ENCODE measurements around the gene GPR39. TPM values are rescaled to one million over a fixed set of nuclear protein-coding genes. Genes with fewer than 3 reads are reported as not detected.

GPR39 gene
- total RNA-seq, 2 experiments from 2014 or later: 0.13 TPM; not detected in 1

GRCh38 chr2:132403146-132403545 is 13.5 kb upstream of the GPR39 start:
- intact Hi-C loops (cut with micrococcal nuclease; ENCODE audit: unreplicated experiment): no loop called here
- H3K9me3 ChIP-seq (ENCODE audit: low read length): no peaks in the 10 kb centered on the region
- H3K36me3 ChIP-seq (ENCODE audit: insufficient read depth, low read length): no peaks in the 10 kb centered on the region
- no peak overlapping the region for H3K4me2 ChIP-seq (ENCODE audit: low read length)
- no peak for DNase-seq (ENCODE audit: low spot score)
- no peak overlapping the region for H3K27ac ChIP-seq (ENCODE audit: low read depth, low read length, poor library complexity, severe bottlenecking)
- POLR2A ChIA-PET: no interaction called here
- no peak for TF ChIP-seq CTCF (conservative IDR thresholded peaks at IDR 0.05; ENCODE audit: low read length)
- TF ChIP-seq EZH2phosphoT487 (IDR thresholded peaks at IDR 0.05; ENCODE audit: borderline replicate concordance, low read depth, low read length): no peak
- no peaks in the 10 kb centered on the region for H4K20me1 ChIP-seq (ENCODE audit: insufficient read depth, low read length)
- no peaks in the 10 kb centered on the region for H3K9me2 ChIP-seq (ENCODE audit: insufficient read depth, low read length)
- H2AFZ ChIP-seq (ENCODE audit: low read length): no peak overlapping the region
- BruUV-seq (replicated peaks): no TSS peak
- H3K79me2 ChIP-seq (ENCODE audit: insufficient read depth, low read depth, low read length): no peaks in the 10 kb centered on the region
- no peak overlapping the region for H3K4me3 ChIP-seq (ENCODE audit: low read depth, low read length, poor library complexity, severe bottlenecking)
- H3K4me1 ChIP-seq (ENCODE audit: insufficient read depth, low read length, poor library complexity, severe bottlenecking): no peaks in the 10 kb centered on the region
- CTCF ChIA-PET (ENCODE audit: unreplicated experiment): no interaction called here

- Histone ChIP-seq H3K4me3 (ENCODE audit: low read depth, low read length, poor library complexity, severe bottlenecking) (no peak overlapping the region), H3K27ac (ENCODE audit: low read depth, low read length, poor library complexity, severe bottlenecking) (no peak overlapping the region), H3K4me2 (ENCODE audit: low read length) (no peak overlapping the region), H4K20me1 (ENCODE audit: insufficient read depth, low read length) (no peaks in the 10 kb centered on the region), H3K79me2 (ENCODE audit: insufficient read depth, low read depth, low read length) (no peaks in the 10 kb centered on the region), H3K4me1 (ENCODE audit: insufficient read depth, low read length, poor library complexity, severe bottlenecking) (no peaks in the 10 kb centered on the region), H3K9me3 (ENCODE audit: low read length) (no peaks in the 10 kb centered on the region), H2AFZ (ENCODE audit: low read length) (no peak overlapping the region), H3K9me2 (ENCODE audit: insufficient read depth, low read length) (no peaks in the 10 kb centered on the region), H3K36me3 (ENCODE audit: insufficient read depth, low read length) (no peaks in the 10 kb centered on the region)
- TF ChIP-seq EZH2phosphoT487 (IDR thresholded peaks at IDR 0.05; ENCODE audit: borderline replicate concordance, low read depth, low read length): no peak
- TF ChIP-seq CTCF (conservative IDR thresholded peaks at IDR 0.05; ENCODE audit: low read length): no peak
- BruUV-seq (replicated peaks): no TSS peak
- ChIA-PET POLR2A (interaction anchor here (0.6 to 1.0 kb wide), 2 partner anchors 24 to 471 kb away, joined by 3 read pairs; no protein-coding TSS in a partner anchor), CTCF (ENCODE audit: unreplicated experiment) (no interaction called here)
- intact Hi-C loops (cut with micrococcal nuclease; ENCODE audit: unreplicated experiment): no loop called here
- no peak for DNase-seq (ENCODE audit: low spot score)
Measured at GRCh38 chr2:132404056-132404455, 12.5 kb upstream of the GPR39 start.

GRCh38 chr2:132407784-132408183 is 8.8 kb upstream of the GPR39 start:
- POLR2A ChIA-PET: interaction anchor here (0.6 kb wide), 1 partner anchor 74 kb away, joined by 3 read pairs; no protein-coding TSS in a partner anchor
- Histone ChIP-seq H3K79me2 (ENCODE audit: insufficient read depth, low read depth, low read length) (no peaks in the 10 kb centered on the region), H3K27ac (ENCODE audit: low read depth, low read length, poor library complexity, severe bottlenecking) (no peak overlapping the region), H3K4me3 (ENCODE audit: low read depth, low read length, poor library complexity, severe bottlenecking) (no peak overlapping the region), H3K36me3 (ENCODE audit: insufficient read depth, low read length) (no peaks in the 10 kb centered on the region), H3K4me1 (ENCODE audit: insufficient read depth, low read length, poor library complexity, severe bottlenecking) (no peaks in the 10 kb centered on the region), H3K4me2 (ENCODE audit: low read length) (no peak overlapping the region), H3K9me2 (ENCODE audit: insufficient read depth, low read length) (no peaks in the 10 kb centered on the region), H2AFZ (ENCODE audit: low read length) (no peak overlapping the region), H3K9me3 (ENCODE audit: low read length) (no peaks in the 10 kb centered on the region), H4K20me1 (ENCODE audit: insufficient read depth, low read length) (no peaks in the 10 kb centered on the region)
- CTCF ChIA-PET (ENCODE audit: unreplicated experiment): no interaction called here
- no peak for DNase-seq (ENCODE audit: low spot score)
- no peak for TF ChIP-seq CTCF (conservative IDR thresholded peaks at IDR 0.05; ENCODE audit: low read length)
- TF ChIP-seq EZH2phosphoT487 (IDR thresholded peaks at IDR 0.05; ENCODE audit: borderline replicate concordance, low read depth, low read length): no peak
- BruUV-seq (replicated peaks): no TSS peak
- intact Hi-C loops (cut with micrococcal nuclease; ENCODE audit: unreplicated experiment): no loop called here
